ENCODE data around the gene TGFBR3L.

GRCh38 chr19:7961920-7962626 is 47.4 kb downstream of the TGFBR3L start:
- TF ChIP-seq ZFP3 (CRISPR knock-in tag; IDR thresholded peaks at IDR 0.05) (no peak), CREB5 (CRISPR knock-in tag; IDR thresholded peaks at IDR 0.05; ENCODE audit: low read depth) (no peak), PATZ1 (CRISPR knock-in tag; IDR thresholded peaks at IDR 0.05; ENCODE audit: borderline replicate concordance) (no peak), ARNTL (CRISPR knock-in tag; IDR thresholded peaks at IDR 0.05; ENCODE audit: borderline replicate concordance, low read depth) (no peak), CSDC2 (CRISPR knock-in tag; IDR thresholded peaks at IDR 0.05) (no peak), ZFP30 (CRISPR knock-in tag; IDR thresholded peaks at IDR 0.05) (no peak), PPARA (CRISPR knock-in tag; IDR thresholded peaks at IDR 0.05; ENCODE audit: borderline replicate concordance) (no peak), SNAI2 (CRISPR knock-in tag; IDR thresholded peaks at IDR 0.05) (no peak), ZNF70 (CRISPR knock-in tag; IDR thresholded peaks at IDR 0.05) (no peak), TOX (CRISPR knock-in tag; IDR thresholded peaks at IDR 0.05; ENCODE audit: borderline replicate concordance) (no peak)

Measured in SK-N-SH treated with all-trans-retinoic acid at 6 μM for 48 hours (cell line).